Measurements from ENCODE around the gene GNPTAB. TPM values are rescaled to one million over a fixed set of nuclear protein-coding genes. Genes with fewer than 3 reads are reported as not detected.
A peak's percentile ranks its signal among the peaks of the same experiment; 100 is the strongest.

The GNPTAB gene
- total and polyA plus RNA-seq, 2 of the 13 experiments (the other 11 are each of a cell fraction or from before 2014, with no cell fraction given), result 13.6 to 19.4 TPM

GRCh38 chr12:101830367-101831325, at the start of gene GNPTAB (continued):
- no peak for TF ChIP-seq XBP1 (CRISPR knock-in tag; IDR thresholded peaks at IDR 0.05)
- TF ChIP-seq, protein P1, sequence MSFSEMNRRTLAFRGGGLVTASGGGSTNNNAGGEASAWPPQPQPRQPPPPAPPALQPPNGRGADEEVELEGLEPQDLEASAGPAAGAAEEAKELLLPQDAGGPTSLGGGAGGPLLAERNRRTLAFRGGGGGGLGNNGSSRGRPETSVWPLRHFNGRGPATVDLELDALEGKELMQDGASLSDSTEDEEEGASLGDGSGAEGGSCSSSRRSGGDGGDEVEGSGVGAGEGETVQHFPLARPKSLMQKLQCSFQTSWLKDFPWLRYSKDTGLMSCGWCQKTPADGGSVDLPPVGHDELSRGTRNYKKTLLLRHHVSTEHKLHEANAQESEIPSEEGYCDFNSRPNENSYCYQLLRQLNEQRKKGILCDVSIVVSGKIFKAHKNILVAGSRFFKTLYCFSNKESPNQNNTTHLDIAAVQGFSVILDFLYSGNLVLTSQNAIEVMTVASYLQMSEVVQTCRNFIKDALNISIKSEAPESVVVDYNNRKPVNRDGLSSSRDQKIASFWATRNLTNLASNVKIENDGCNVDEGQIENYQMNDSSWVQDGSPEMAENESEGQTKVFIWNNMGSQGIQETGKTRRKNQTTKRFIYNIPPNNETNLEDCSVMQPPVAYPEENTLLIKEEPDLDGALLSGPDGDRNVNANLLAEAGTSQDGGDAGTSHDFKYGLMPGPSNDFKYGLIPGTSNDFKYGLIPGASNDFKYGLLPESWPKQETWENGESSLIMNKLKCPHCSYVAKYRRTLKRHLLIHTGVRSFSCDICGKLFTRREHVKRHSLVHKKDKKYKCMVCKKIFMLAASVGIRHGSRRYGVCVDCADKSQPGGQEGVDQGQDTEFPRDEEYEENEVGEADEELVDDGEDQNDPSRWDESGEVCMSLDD (CRISPR knock-in tag; IDR thresholded peaks at IDR 0.05; ENCODE audit: borderline replicate concordance), result no peak
- TF ChIP-seq NPAS2 (CRISPR knock-in tag; IDR thresholded peaks at IDR 0.05; ENCODE audit: borderline replicate concordance), result no peak
- TF ChIP-seq ZSCAN30 (CRISPR knock-in tag; IDR thresholded peaks at IDR 0.05), result no peak
- no peak for TF ChIP-seq LCORL (IDR thresholded peaks at IDR 0.05)
- no peak for TF ChIP-seq LCORL (CRISPR knock-in tag; IDR thresholded peaks at IDR 0.05)
- no peak for TF ChIP-seq ZNF570 (CRISPR knock-in tag; IDR thresholded peaks at IDR 0.05; ENCODE audit: borderline replicate concordance)
- no peak for TF ChIP-seq ZNF878 (CRISPR knock-in tag; IDR thresholded peaks at IDR 0.05)
- TF ChIP-seq, protein P2, sequence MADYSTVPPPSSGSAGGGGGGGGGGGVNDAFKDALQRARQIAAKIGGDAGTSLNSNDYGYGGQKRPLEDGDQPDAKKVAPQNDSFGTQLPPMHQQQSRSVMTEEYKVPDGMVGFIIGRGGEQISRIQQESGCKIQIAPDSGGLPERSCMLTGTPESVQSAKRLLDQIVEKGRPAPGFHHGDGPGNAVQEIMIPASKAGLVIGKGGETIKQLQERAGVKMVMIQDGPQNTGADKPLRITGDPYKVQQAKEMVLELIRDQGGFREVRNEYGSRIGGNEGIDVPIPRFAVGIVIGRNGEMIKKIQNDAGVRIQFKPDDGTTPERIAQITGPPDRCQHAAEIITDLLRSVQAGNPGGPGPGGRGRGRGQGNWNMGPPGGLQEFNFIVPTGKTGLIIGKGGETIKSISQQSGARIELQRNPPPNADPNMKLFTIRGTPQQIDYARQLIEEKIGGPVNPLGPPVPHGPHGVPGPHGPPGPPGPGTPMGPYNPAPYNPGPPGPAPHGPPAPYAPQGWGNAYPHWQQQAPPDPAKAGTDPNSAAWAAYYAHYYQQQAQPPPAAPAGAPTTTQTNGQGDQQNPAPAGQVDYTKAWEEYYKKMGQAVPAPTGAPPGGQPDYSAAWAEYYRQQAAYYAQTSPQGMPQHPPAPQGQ (CRISPR knock-in tag; IDR thresholded peaks at IDR 0.05; ENCODE audit: borderline replicate concordance), result no peak
- no peak for TF ChIP-seq ZNF569 (CRISPR knock-in tag; IDR thresholded peaks at IDR 0.05; ENCODE audit: borderline replicate concordance)
- TF ChIP-seq GFI1 (CRISPR knock-in tag; IDR thresholded peaks at IDR 0.05; ENCODE audit: borderline replicate concordance), result no peak; the same call in 1 of the 2 replicates
- TF ChIP-seq, protein P3, sequence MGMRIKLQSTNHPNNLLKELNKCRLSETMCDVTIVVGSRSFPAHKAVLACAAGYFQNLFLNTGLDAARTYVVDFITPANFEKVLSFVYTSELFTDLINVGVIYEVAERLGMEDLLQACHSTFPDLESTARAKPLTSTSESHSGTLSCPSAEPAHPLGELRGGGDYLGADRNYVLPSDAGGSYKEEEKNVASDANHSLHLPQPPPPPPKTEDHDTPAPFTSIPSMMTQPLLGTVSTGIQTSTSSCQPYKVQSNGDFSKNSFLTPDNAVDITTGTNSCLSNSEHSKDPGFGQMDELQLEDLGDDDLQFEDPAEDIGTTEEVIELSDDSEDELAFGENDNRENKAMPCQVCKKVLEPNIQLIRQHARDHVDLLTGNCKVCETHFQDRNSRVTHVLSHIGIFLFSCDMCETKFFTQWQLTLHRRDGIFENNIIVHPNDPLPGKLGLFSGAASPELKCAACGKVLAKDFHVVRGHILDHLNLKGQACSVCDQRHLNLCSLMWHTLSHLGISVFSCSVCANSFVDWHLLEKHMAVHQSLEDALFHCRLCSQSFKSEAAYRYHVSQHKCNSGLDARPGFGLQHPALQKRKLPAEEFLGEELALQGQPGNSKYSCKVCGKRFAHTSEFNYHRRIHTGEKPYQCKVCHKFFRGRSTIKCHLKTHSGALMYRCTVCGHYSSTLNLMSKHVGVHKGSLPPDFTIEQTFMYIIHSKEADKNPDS (CRISPR knock-in tag; IDR thresholded peaks at IDR 0.05), result no peak
- TF ChIP-seq THAP11 (CRISPR knock-in tag; IDR thresholded peaks at IDR 0.05), result peak; percentile 16; the same call in 1 of the 2 replicates
- TF ChIP-seq PITX1 (CRISPR knock-in tag; IDR thresholded peaks at IDR 0.05), result no peak
- TF ChIP-seq ZNF652 (CRISPR knock-in tag; IDR thresholded peaks at IDR 0.05; ENCODE audit: borderline replicate concordance, low read depth), result no peak
- TF ChIP-seq KMT2B (CRISPR knock-in tag; IDR thresholded peaks at IDR 0.05), result 0 out of 2 replicates have a peak, but pooled peaks have one; percentile 32
- TF ChIP-seq ZNF224 (CRISPR knock-in tag; IDR thresholded peaks at IDR 0.05), result no peak
- TF ChIP-seq ZNF138 (CRISPR knock-in tag; IDR thresholded peaks at IDR 0.05; ENCODE audit: low read depth), result no peak
